ENCODE data around the gene ASTN1.
A peak's percentile ranks its signal among the peaks of the same experiment; 100 is the strongest.

The ASTN1 gene

DNA sequence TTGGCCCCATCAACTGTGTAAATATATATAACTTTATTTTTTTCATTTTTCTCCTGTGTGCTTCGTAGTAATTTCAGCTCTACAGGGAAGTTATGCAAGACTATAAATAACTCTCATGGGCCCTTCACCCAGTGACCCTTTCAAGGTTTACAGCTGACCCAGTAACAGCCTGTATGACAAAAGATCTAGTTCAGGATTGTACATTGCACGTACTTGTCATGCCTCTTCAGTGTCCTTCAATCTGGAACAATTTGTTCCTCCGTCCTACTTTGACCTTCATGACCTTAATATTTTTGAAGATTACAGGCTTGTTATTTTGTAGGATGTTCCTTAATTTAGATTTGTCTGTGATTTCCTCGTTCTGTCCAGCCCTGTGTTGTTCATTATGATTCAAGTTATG lies 46.7 kb upstream of the ASTN1 start:
- ChIA-PET POLR2A (no interaction called here), CTCF (interaction anchor here (0.7 to 1.1 kb wide), 3 partner anchors 29 to 122 kb away, joined by 3 to 6 read pairs (median 4); no protein-coding TSS in a partner anchor)
- Histone ChIP-seq H3K9me3 (ENCODE audit: control insufficient read depth, insufficient read depth, low read depth, low read length) (no peaks in the 10 kb centered on the region), H3K4me1 (ENCODE audit: control insufficient read depth, insufficient read depth, low read length) (peaks cover 16% of the 10 kb centered on the region), H3K27ac (ENCODE audit: extremely low read depth, low read depth, low read length) (no peak overlapping the region), H3K36me3 (ENCODE audit: control insufficient read depth in 2 of 2, insufficient read depth in 1 of 2, low read length in 2 of 2) (no peaks in the 10 kb centered on the region), H3K4me3 (ENCODE audit: low read depth, low read length) (no peak overlapping the region)
- no peak for TF ChIP-seq ZNF473 (tag by site-specific recombination; IDR thresholded peaks at IDR 0.05)
- peak; percentile 60 for TF ChIP-seq ZNF335 (tag by site-specific recombination; conservative IDR thresholded peaks at IDR 0.05)

DNA sequence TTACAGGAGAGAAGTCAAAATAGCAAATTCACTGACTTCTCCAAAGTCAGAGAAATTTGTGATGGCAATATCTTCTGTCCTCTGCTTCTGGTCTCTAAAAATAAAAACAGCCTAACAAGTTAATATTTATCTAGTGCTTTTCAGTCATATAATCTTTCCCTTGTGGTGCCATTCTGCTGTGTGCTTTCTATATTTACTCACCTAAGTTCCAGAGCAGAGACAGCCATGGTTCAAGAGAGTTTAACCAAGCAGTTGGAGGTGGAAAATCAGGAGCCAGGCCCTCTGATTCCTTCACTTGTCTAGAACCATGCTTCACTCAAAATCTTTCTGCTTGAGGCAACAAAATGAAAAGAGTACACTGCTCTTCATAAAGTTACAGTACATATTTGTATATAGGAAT lies 45.6 kb upstream of the ASTN1 start:
- POLR2A ChIA-PET = interaction anchor here (1.5 kb wide), 1 partner anchor 46 kb away, joined by 6 read pairs; no protein-coding TSS in a partner anchor
- TF ChIP-seq BCL11B (tag by site-specific recombination; IDR thresholded peaks at IDR 0.05; ENCODE audit: low read depth) (no peak), GLIS1 (tag by site-specific recombination; IDR thresholded peaks at IDR 0.05) (no peak), ZFP69B (tag by site-specific recombination; IDR thresholded peaks at IDR 0.05) (no peak), ZNF600 (tag by site-specific recombination; IDR thresholded peaks at IDR 0.05) (no peak), ZSCAN30 (tag by site-specific recombination; IDR thresholded peaks at IDR 0.05) (no peak), ZBTB20 (tag by site-specific recombination; IDR thresholded peaks at IDR 0.05) (no peak), ZNF214 (tag by site-specific recombination; IDR thresholded peaks at IDR 0.05; ENCODE audit: borderline replicate concordance) (no peak), SP3 (tag by site-specific recombination; IDR thresholded peaks at IDR 0.05) (no peak), ZNF18 (tag by site-specific recombination; IDR thresholded peaks at IDR 0.05) (no peak), ZEB2 (tag by site-specific recombination; IDR thresholded peaks at IDR 0.05) (no peak), ZFHX2 (tag by site-specific recombination; conservative IDR thresholded peaks at IDR 0.05) (no peak), GLI4 (tag by site-specific recombination; IDR thresholded peaks at IDR 0.05) (no peak), ZNF549 (tag by site-specific recombination; IDR thresholded peaks at IDR 0.05) (no peak), ZBTB6 (tag by site-specific recombination; IDR thresholded peaks at IDR 0.05) (no peak), ZNF221 (tag by site-specific recombination; IDR thresholded peaks at IDR 0.05; ENCODE audit: borderline replicate concordance) (no peak), ZNF24 (tag by site-specific recombination; IDR thresholded peaks at IDR 0.05) (no peak), ZNF664 (tag by site-specific recombination; IDR thresholded peaks at IDR 0.05) (no peak)
- TF ChIP-seq, protein P1, sequence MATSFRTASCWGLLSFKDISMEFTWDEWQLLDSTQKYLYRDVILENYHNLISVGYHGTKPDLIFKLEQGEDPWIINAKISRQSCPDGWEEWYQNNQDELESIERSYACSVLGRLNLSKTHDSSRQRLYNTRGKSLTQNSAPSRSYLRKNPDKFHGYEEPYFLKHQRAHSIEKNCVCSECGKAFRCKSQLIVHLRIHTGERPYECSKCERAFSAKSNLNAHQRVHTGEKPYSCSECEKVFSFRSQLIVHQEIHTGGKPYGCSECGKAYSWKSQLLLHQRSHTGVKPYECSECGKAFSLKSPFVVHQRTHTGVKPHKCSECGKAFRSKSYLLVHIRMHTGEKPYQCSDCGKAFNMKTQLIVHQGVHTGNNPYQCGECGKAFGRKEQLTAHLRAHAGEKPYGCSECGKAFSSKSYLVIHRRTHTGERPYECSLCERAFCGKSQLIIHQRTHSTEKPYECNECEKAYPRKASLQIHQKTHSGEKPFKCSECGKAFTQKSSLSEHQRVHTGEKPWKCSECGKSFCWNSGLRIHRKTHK (tag by site-specific recombination; IDR thresholded peaks at IDR 0.05) = no peak
- TF ChIP-seq, protein P2, sequence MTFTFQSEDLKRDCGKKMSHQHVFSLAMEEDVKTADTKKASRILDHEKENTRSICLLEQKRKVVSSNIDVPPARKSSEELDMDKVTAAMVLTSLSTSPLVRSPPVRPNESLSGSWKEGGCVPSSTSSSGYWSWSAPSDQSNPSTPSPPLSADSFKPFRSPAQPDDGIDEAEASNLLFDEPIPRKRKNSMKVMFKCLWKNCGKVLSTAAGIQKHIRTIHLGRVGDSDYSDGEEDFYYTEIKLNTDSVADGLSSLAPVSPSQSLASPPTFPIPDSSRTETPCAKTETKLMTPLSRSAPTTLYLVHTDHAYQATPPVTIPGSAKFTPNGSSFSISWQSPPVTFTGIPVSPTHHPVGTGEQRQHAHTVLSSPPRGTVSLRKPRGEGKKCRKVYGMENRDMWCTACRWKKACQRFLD (tag by site-specific recombination; IDR thresholded peaks at IDR 0.05) = no peak
- TF ChIP-seq, protein P3, sequence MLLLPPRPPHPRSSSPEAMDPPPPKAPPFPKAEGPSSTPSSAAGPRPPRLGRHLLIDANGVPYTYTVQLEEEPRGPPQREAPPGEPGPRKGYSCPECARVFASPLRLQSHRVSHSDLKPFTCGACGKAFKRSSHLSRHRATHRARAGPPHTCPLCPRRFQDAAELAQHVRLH (tag by site-specific recombination; IDR thresholded peaks at IDR 0.05) = no peak
- CTCF ChIA-PET = interaction anchor here (0.7 to 1.4 kb wide), 3 partner anchors 19 to 312 kb away, joined by 3 to 8 read pairs (median 3); no protein-coding TSS in a partner anchor
- 0 out of 2 replicates have a peak overlapping the region, but pooled peaks have one; percentile 33 for H3K27ac ChIP-seq (ENCODE audit: extremely low read depth, low read depth, low read length)
- H3K9me3 ChIP-seq (ENCODE audit: control insufficient read depth, insufficient read depth, low read depth, low read length) = no peaks in the 10 kb centered on the region
- no peak overlapping the region for H3K4me3 ChIP-seq (ENCODE audit: low read depth, low read length)
- no peaks in the 10 kb centered on the region for H3K36me3 ChIP-seq (ENCODE audit: control insufficient read depth in 2 of 2, insufficient read depth in 1 of 2, low read length in 2 of 2)
- peaks cover 16% of the 10 kb centered on the region for H3K4me1 ChIP-seq (ENCODE audit: control insufficient read depth, insufficient read depth, low read length)
